Muscle layer of duodenum (tissue), 2 donors: ENCODE data around the gene RNF31.
A peak's percentile ranks its signal among the peaks of the same experiment; 100 is the strongest.

Source experiments
- H3K27ac ChIP-seq: one replicate; pipeline ENCODE4 v1.7.0; 2013; ENCODE audit warnings: mild to moderate bottlenecking, low read length
- H3K27me3 ChIP-seq: one replicate; pipeline ENCODE4 v1.7.0; 2013; ENCODE audit warnings: low read depth, mild to moderate bottlenecking, control low read depth, low read length
- H3K36me3 ChIP-seq, 2 donors: one replicate each; pipeline ENCODE4 v1.7.0; 2013; ENCODE audit warnings: low read length in 2 of 2, control low read depth in 1 of 2, mild to moderate bottlenecking in 1 of 2; ENCODE audit not compliant: insufficient read depth in 2 of 2, control insufficient read depth in 1 of 2
- H3K4me1 ChIP-seq, 2 donors: one replicate each; pipeline ENCODE4 v1.7.0; 2013; ENCODE audit warnings: low read length in 2 of 2, mild to moderate bottlenecking in 2 of 2, control low read depth in 1 of 2, moderate library complexity in 1 of 2; ENCODE audit not compliant: insufficient read depth in 2 of 2, control insufficient read depth in 1 of 2
- H3K4me3 ChIP-seq, 2 donors: one replicate each; pipeline ENCODE4 v1.7.0; 2013; ENCODE audit warnings: low read length in 2 of 2, low read depth in 1 of 2, mild to moderate bottlenecking in 1 of 2
- H3K9me3 ChIP-seq, 2 donors: one replicate each; pipeline ENCODE4 v1.7.0; 2013; ENCODE audit warnings: low read length in 2 of 2, control low read depth in 1 of 2, mild to moderate bottlenecking in 1 of 2; ENCODE audit not compliant: control insufficient read depth in 1 of 2
- donor health status: healthy.

RNF31 gene

DNA sequence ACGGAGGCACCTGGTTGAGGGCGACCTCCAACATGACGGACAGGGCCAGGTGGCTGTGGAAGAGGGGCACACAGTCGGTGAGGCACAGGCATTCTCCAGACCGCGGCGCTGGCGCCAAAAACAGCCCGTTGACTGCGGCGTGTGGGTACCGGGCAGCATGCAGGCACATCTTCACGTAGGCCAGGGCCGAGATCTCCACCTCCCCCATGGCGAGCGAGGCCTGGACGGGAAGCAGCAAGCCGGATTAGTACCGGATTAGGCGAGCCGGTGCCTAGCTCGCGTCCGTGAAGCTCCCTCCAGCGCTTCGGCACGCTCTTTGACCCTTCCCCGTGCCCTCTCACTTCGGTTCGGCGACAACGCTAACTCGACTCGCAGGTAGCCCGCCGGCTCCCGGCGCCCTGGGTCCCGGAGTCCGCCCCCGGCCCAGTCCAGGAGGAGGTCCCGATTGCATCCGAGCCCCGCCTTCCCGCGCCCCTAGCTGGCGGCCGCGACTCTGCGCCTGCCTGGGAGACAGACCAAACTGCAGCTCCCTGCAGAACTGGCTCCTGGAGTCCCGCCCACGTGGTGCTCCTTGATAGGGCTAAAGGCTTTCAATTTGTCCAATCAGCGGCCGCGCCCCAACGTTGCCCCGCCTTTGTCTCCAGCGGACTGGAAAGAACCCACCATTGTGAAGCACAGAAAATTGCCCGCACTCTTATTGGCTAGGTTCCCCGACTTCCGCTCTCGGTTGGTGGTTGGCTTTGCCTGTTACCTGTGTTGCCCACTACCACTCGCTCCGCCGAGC is 6.0 kb upstream of the RNF31 start, which contains the start of gene EMC9:
EMC9 (minus strand) TSS at position 495 of the 784 bp plus-strand sequence; CDS start at position 208, 287 bp downstream.
- H3K9me3 ChIP-seq = no peaks in the 10 kb centered on the region
- H3K4me3 ChIP-seq = peak within 1 kb of the TSS; percentile 84 to 91
- peak within 1 kb of the TSS; percentile 46 for H3K27ac ChIP-seq
- H3K4me1 ChIP-seq = peaks cover 18 to 57% of the 10 kb centered on the region in 2 donors
- no peaks in the 10 kb centered on the region for H3K27me3 ChIP-seq
- H3K36me3 ChIP-seq = peaks cover 20 to 34% of the 10 kb centered on the region in 2 donors

DNA sequence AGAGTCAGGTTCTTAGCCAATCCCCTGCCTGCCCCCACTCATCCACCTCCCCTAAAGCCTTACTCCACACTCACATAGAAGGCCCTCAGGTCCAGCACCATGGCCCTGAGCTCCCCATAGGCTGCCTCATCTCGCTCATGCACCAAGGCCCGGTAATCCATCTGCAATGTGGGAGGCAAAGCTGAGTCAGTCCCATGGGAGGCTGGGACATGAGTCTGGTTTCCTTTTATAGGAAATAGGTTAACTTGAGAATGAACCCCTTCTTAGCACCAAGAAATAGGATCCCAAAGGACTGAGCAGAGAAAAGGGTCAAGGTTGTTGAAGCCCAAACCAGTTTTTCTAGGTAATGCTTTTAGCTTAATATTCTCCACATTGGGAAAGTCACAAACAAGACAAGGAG is 3.8 kb upstream of the RNF31 start:
- Histone ChIP-seq H3K4me1 (peaks cover 14 to 47% of the 10 kb centered on the region in 2 donors), H3K4me3 (no peak overlapping the region), H3K27me3 (no peaks in the 10 kb centered on the region), H3K36me3 (peaks cover 14 to 23% of the 10 kb centered on the region in 2 donors), H3K9me3 (no peaks in the 10 kb centered on the region), H3K27ac (no peak overlapping the region)

DNA sequence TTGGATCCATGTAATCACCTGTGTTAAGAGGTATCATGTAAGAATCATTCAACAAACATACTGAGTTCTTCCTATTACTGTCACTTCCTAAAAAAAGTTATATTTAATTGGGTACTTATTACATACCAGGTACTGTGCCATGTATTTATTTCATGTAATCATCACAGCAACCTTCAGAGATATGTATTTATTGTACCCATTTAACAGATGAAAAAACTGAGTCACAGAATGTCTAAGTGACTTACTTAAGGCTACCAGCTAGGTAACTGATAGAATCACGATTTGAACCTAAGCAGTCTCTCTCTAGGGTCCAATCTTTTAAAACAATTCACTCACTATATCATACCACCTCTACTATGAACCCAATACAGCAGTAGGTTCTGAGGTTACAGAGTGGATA is 2.8 kb upstream of the RNF31 start:
- H3K9me3 ChIP-seq = no peaks in the 10 kb centered on the region
- H3K27me3 ChIP-seq = no peaks in the 10 kb centered on the region
- peaks cover 16 to 47% of the 10 kb centered on the region in 2 donors for H3K4me1 ChIP-seq
- peaks cover 7 to 16% of the 10 kb centered on the region in 2 donors for H3K36me3 ChIP-seq
- H3K4me3 ChIP-seq = no peak overlapping the region
- H3K27ac ChIP-seq = peak overlapping the region; percentile 21

DNA sequence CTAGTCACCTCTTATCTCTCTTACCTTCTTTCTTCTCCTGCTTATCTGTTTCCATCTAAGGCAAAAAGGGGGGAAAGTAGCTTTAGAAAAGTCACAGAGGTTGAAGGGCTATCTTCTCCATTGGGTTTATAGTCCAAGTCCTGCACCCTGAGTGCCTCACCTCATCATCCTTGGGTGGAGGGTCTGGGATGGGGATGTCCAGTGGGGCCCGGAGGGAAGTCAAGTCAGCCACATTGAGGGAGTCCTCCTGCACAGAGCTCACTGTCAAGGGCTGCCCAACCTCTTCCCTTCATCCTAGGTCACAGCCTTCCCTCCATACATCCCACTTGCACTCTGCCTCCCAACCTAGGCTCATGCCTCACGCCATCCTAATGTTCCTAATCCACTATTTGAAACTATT is 2.1 kb upstream of the RNF31 start:
- H3K9me3 ChIP-seq = no peaks in the 10 kb centered on the region
- no peaks in the 10 kb centered on the region for H3K27me3 ChIP-seq
- H3K4me1 ChIP-seq = peaks cover 16 to 43% of the 10 kb centered on the region in 2 donors
- H3K36me3 ChIP-seq = peaks cover 14 to 21% of the 10 kb centered on the region in 2 donors
- peak overlapping the region; percentile 80 to 94 for H3K4me3 ChIP-seq
- peak overlapping the region; percentile 90 for H3K27ac ChIP-seq

DNA sequence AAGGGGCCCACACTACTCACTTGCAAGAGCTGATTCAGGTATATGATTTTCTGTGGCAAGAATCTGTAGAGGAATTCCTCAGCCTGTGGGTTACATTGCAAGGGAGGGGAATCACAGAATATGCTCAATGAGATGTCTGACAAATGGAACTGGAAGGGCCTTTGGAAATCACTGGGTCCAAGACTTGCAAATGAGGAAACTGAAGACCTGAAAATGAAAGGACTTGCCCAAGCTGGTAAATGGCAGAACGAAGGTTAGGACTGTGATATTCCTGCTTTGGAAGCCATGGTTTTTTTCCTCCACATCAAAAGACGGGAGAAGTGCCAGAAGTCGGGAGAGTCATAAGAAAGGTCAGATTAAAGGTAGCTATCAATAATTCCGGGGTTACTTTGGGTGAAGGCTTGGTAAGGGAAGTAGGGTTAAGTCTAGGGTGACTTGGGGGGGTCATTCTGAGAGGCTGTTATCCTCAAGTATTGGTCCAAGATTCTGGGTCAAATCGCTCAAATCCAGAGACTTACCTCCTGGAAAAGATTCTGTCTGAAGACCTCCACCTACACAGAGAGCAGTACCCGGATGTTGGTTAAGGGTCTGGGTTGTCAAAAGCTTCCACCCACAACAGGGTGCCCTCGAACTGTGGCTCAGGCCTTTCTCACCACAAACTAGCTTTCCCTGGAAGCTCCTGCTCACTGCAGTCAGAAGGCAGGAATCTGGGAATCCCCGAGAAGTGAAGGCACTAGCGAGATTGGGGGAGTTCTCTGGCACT is 1.4 kb upstream of the RNF31 start:
- H3K36me3 ChIP-seq = peaks cover 21 to 28% of the 10 kb centered on the region in 2 donors
- H3K27ac ChIP-seq = peak overlapping the region; percentile 90
- no peaks in the 10 kb centered on the region for H3K9me3 ChIP-seq
- H3K27me3 ChIP-seq = no peaks in the 10 kb centered on the region
- peak overlapping the region; percentile 80 to 94 for H3K4me3 ChIP-seq
- H3K4me1 ChIP-seq = peaks cover 16 to 37% of the 10 kb centered on the region in 2 donors

DNA sequence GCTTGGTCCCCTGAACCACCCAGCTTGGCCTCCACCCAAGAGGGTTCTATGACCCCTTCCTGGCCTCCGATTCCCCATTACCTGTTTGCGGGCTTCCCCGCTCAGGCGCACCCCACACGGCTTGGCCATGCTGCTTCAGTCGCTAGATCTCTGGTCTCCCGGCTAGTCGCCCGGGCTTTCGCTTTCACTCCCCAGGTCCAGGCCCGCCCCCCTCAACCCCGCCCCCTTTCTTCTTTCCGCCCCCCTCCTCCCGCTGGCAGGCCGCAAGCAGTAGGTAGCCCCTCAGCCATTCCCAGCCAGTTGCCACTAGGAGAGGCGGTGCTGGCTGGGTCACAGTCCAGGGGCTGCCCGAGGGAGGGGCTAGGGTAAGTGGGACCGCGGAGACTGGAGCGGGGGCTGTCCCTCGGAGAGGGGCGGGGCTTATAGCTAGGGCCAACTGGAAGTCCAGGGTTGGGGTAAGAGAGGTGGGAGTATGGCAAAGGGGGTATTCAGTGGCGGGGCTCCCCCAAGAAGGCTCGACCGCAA is 783 bp upstream of the RNF31 start, which contains the start of gene PSME2:
PSME2 (minus strand) TSS at position 158 of the 525 bp plus-strand sequence; CDS start at position 129, 29 bp downstream.
- Histone ChIP-seq H3K36me3 (peaks cover 27 to 34% of the 10 kb centered on the region in 2 donors), H3K9me3 (no peaks in the 10 kb centered on the region), H3K4me3 (peak within 1 kb of the TSS; percentile 80 to 94), H3K27me3 (no peaks in the 10 kb centered on the region), H3K4me1 (peaks cover 16 to 37% of the 10 kb centered on the region in 2 donors), H3K27ac (peak within 1 kb of the TSS; percentile 90)

DNA sequence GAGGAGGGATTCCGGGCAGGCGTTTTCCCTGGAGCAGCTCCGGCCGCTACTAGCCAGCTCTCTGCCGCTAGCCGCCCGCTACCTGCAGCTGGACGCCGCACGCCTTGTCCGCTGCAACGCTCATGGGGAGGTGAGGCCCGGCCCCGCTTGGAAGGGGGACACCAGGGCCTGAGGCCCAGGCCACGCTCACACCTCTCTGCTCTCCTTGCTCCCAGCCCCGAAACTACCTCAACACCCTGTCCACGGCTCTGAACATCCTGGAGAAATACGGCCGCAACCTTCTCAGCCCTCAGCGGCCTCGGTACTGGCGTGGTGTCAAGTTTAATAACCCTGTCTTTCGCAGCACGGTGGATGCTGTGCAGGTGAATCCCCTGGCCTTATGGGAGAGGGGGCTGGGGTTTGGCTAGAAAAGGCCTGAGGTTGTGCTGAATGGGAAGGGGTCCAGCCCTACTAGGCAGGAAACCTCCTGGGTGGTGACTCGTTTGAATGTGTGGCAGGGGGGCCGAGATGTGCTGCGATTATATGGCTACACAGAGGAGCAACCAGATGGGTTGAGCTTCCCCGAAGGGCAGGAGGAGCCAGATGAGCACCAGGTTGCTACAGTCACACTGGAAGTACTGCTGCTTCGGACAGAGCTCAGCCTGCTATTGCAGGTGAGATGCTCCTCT is 597 bp downstream of the RNF31 start:
- peaks cover 16 to 29% of the 10 kb centered on the region in 2 donors for H3K4me1 ChIP-seq
- H3K36me3 ChIP-seq = peaks cover 39 to 40% of the 10 kb centered on the region in 2 donors
- H3K27ac ChIP-seq = peak overlapping the region; percentile 64
- H3K9me3 ChIP-seq = no peaks in the 10 kb centered on the region
- H3K4me3 ChIP-seq = peak overlapping the region; percentile 80 to 94
- no peaks in the 10 kb centered on the region for H3K27me3 ChIP-seq

DNA sequence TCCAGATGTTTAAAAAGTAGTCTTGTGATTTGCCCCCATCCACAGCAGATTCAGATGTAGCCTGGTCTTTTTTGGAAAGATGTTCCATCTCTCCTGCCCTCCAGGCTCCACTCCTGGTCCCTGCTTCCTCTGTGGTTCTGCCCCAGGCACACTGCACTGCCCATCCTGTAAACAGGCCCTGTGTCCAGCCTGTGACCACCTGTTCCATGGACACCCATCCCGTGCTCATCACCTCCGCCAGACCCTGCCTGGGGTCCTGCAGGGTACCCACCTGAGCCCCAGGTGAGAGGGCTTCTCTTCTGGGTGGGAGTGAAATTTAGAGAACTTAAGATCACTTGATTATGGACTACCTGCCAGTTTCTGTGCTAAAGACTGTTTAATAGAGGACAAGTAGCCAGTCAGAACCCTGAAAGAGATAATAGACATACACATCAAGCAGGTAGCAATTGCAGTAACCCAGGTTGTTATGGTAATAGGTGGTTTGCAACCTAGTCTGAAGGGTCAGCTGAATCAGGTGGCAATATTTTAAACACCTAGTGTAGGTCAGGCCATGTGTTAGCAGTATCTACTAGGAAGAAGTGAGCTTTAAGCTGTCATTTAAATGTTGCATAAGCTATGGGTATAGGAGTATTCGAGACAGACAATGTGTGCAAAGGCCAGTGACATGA is 2.1 kb downstream of the RNF31 start:
- peaks cover 16 to 29% of the 10 kb centered on the region in 2 donors for H3K4me1 ChIP-seq
- H3K4me3 ChIP-seq = no peak overlapping the region
- H3K36me3 ChIP-seq = peaks cover 29 to 44% of the 10 kb centered on the region in 2 donors
- H3K27me3 ChIP-seq = no peaks in the 10 kb centered on the region
- no peaks in the 10 kb centered on the region for H3K9me3 ChIP-seq
- H3K27ac ChIP-seq = no peak overlapping the region

DNA sequence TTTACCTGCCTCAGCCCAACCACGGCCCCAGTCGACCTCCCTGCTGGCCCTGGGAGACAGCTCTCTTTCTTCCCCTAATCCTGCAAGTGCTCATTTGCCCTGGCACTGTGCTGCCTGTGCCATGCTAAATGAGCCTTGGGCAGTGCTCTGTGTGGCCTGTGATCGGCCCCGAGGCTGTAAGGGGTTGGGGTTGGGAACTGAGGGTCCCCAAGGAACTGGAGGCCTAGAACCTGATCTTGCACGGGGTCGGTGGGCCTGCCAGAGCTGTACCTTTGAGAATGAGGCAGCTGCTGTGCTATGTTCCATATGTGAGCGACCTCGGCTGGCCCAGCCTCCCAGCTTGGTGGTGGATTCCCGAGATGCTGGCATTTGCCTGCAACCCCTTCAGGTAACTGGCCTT is 2.8 kb downstream of the RNF31 start:
- H3K27ac ChIP-seq = no peak overlapping the region
- H3K4me3 ChIP-seq = no peak overlapping the region
- peaks cover 35 to 51% of the 10 kb centered on the region in 2 donors for H3K36me3 ChIP-seq
- H3K9me3 ChIP-seq = no peaks in the 10 kb centered on the region
- H3K27me3 ChIP-seq = no peaks in the 10 kb centered on the region
- H3K4me1 ChIP-seq = peaks cover 16 to 29% of the 10 kb centered on the region in 2 donors

DNA sequence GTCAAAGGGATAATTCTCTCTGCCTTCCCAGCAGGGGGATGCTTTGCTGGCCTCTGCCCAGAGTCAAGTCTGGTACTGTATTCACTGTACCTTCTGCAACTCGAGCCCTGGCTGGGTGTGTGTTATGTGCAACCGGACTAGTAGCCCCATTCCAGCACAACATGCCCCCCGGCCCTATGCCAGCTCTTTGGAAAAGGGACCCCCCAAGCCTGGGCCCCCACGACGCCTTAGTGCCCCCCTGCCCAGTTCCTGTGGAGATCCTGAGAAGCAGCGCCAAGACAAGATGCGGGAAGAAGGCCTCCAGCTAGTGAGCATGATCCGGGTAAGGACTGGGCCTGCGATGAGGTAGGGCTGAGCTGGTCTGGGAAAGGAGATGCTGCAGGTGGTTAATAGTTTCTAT is 3.3 kb downstream of the RNF31 start:
- no peaks in the 10 kb centered on the region for H3K9me3 ChIP-seq
- H3K27me3 ChIP-seq = no peaks in the 10 kb centered on the region
- H3K4me1 ChIP-seq = peaks cover 12 to 24% of the 10 kb centered on the region in 2 donors
- no peak overlapping the region for H3K27ac ChIP-seq
- H3K36me3 ChIP-seq = peaks cover 40 to 56% of the 10 kb centered on the region in 2 donors
- H3K4me3 ChIP-seq = no peak overlapping the region
